Measurements from ENCODE around the gene INPP5A.
"Not testable (repeated sequence)": the region's sequence is repeated elsewhere in the genome, so short reads cannot be mapped to it uniquely, and the experiment has no call there.

INPP5A gene

GRCh38 chr10:132737390-132738048 lies 199.9 kb downstream of the INPP5A start:
- DNase-seq (ENCODE audit: low read depth, low spot score), result no peak

- DNase-seq (ENCODE audit: low read depth, low spot score), result no peak
These were observed 201.1 kb downstream of the INPP5A start for GRCh38 chr10:132738454-132739224.

GRCh38 chr10:132739225-132739613 lies 201.6 kb downstream of the INPP5A start:
- no peak for DNase-seq (ENCODE audit: low read depth, low spot score)

- DNase-seq (ENCODE audit: low read depth, low spot score), result no peak
These were observed 203.0 kb downstream of the INPP5A start for GRCh38 chr10:132740588-132740987.

- no peak for DNase-seq (ENCODE audit: low read depth, low spot score)
These were observed 204.7 kb downstream of the INPP5A start for GRCh38 chr10:132742167-132742836.

- no peak for DNase-seq (ENCODE audit: low read depth, low spot score)
These were observed 205.2 kb downstream of the INPP5A start for GRCh38 chr10:132742837-132743194.

GRCh38 chr10:132743196-132743924 lies 205.8 kb downstream of the INPP5A start:
- not testable (repeated sequence) for DNase-seq (ENCODE audit: low read depth, low spot score)

- no peak for DNase-seq (ENCODE audit: low read depth, low spot score)
These were observed 206.4 kb downstream of the INPP5A start for GRCh38 chr10:132743925-132744490.

GRCh38 chr10:132744839-132745238 lies 207.3 kb downstream of the INPP5A start:
- DNase-seq (ENCODE audit: low read depth, low spot score), result no peak

GRCh38 chr10:132745511-132745910 lies 207.9 kb downstream of the INPP5A start:
- DNase-seq (ENCODE audit: low read depth, low spot score), result no peak

- DNase-seq (ENCODE audit: low read depth, low spot score), result no peak
These were observed 208.4 kb downstream of the INPP5A start for GRCh38 chr10:132745971-132746370.

- DNase-seq (ENCODE audit: low read depth, low spot score), result no peak
These were observed 208.8 kb downstream of the INPP5A start for GRCh38 chr10:132746386-132746785.

GRCh38 chr10:132746801-132747625 lies 209.4 kb downstream of the INPP5A start:
- DNase-seq (ENCODE audit: low read depth, low spot score), result no peak

GRCh38 chr10:132748135-132748534 lies 210.5 kb downstream of the INPP5A start:
- no peak for DNase-seq (ENCODE audit: low read depth, low spot score)

- DNase-seq (ENCODE audit: low read depth, low spot score), result no peak
These were observed 211.2 kb downstream of the INPP5A start for GRCh38 chr10:132748545-132749370.

- no peak for DNase-seq (ENCODE audit: low read depth, low spot score)
These were observed 211.8 kb downstream of the INPP5A start for GRCh38 chr10:132749371-132749795.

GRCh38 chr10:132750936-132751335 lies 213.3 kb downstream of the INPP5A start:
- DNase-seq (ENCODE audit: low read depth, low spot score), result no peak

GRCh38 chr10:132752378-132752777 lies 214.8 kb downstream of the INPP5A start:
- DNase-seq (ENCODE audit: low read depth, low spot score), result no peak

GRCh38 chr10:132752961-132753360 lies 215.4 kb downstream of the INPP5A start:
- DNase-seq (ENCODE audit: low read depth, low spot score), result no peak

GRCh38 chr10:132753596-132753995 lies 216.0 kb downstream of the INPP5A start:
- no peak for DNase-seq (ENCODE audit: low read depth, low spot score)

Data from brain pericyte (primary cell).